CD1c-positive myeloid dendritic cell (primary cell): Measurements from ENCODE around the gene CPEB1.
"Not testable (repeated sequence)": the region's sequence is repeated elsewhere in the genome, so short reads cannot be mapped to it uniquely, and the experiment has no call there.

Experiments used
- DNase-seq: peaks from one replicate; pipeline ENCODE4 v3.0.0-alpha.2; 2016; ENCODE audit errors: extremely low spot score

Gene CPEB1

DNA sequence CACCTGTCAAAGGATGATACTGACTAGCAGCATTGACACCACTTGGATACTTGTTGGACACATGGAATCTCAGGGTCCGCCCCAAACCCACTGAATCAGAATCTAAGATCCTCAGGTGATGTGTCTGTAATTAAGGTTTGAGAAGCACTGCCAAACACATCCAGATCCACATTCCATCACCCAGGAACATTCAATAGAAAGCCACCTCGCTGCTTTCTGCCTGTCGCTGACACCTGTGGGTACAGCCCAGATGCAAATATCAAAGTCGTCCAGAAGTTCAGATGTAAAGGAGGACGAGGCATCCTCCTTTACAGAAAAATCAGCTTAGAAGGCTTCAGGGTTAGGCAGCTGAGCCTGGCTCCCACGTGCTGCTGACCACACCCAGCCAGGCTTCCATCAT is 101.7 kb downstream of the CPEB1 start:
- no peak for DNase-seq

DNA sequence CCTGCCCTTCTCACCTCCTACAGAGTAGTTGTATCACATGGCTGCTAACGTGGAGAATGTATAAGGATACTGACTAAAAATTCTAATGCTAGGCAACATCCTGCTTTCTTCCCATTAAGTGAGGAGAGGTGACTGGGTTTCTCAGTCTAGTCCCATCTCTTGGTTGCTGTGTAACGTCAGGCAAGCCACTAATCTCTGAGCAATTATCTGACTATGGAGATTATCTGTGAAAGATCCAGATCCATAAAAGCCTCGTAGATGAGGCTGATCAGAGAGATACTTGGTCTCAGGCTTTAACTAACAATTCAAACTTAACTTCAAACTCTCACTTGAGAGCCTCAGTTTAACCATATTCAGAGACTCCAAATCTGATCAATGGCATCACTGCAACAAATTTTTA is 102.2 kb downstream of the CPEB1 start:
- no peak for DNase-seq

DNA sequence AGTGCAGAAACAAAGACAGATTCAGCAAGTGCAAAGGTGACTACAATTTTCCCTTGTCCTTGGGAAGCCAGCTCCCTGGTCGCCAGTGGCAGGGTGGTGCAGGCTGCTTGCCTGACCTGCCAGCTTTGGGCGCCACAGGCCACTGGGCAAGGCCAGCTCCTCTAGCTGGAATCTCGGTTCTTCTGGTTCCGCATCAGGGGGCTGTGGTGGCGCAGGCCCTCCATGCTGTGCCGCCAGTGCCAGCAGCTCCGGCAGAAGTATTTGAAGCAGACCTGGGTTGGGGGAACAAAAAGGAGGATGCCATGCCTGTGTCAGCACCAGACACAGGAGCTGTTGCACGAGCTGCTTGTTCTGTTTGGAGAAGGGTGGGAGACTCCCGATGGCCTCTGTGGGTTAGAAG is 102.7 kb downstream of the CPEB1 start:
- DNase-seq, result no peak

DNA sequence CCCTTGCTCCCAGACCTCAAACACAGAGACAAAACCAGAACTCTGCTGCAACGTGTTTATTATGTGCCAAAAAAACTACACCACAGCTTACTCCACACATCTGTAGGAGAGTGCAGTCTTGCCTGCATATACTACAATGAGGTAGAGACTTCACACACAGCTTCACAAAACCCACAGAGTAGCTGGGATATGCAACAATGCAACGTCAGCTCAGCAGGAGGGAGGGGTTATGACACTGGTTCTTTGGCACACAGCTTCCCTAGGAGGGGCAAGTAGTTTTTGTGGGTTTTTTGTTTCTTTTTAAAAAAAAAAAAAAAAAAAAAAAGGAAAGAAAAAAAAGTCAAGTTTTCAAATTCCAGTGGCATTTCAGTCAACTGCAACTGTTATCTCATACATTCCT is 104.0 kb downstream of the CPEB1 start:
- peak; percentile 54 for DNase-seq

DNA sequence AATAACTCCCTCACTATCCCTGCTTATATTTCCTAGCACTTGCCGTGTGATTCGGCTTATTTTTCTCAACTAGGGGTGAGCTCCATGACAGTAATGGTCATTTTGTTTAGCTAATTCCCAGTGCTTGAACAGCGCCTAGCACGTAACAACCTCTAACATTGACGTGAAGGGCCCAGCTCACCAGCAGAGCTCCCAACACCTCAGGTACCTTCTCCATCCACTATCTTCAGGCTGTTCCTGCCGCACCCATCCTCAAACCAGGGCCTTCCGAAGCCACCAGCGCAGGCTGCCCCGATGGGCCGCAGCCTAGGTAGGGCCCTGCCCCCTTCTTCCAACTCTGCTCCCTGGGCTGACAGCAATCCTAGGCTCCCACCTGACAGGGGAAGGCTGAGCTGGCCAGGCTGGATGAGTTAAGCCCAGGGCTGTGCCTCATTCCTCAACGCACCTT is 106.2 kb downstream of the CPEB1 start:
- DNase-seq, result no peak

DNA sequence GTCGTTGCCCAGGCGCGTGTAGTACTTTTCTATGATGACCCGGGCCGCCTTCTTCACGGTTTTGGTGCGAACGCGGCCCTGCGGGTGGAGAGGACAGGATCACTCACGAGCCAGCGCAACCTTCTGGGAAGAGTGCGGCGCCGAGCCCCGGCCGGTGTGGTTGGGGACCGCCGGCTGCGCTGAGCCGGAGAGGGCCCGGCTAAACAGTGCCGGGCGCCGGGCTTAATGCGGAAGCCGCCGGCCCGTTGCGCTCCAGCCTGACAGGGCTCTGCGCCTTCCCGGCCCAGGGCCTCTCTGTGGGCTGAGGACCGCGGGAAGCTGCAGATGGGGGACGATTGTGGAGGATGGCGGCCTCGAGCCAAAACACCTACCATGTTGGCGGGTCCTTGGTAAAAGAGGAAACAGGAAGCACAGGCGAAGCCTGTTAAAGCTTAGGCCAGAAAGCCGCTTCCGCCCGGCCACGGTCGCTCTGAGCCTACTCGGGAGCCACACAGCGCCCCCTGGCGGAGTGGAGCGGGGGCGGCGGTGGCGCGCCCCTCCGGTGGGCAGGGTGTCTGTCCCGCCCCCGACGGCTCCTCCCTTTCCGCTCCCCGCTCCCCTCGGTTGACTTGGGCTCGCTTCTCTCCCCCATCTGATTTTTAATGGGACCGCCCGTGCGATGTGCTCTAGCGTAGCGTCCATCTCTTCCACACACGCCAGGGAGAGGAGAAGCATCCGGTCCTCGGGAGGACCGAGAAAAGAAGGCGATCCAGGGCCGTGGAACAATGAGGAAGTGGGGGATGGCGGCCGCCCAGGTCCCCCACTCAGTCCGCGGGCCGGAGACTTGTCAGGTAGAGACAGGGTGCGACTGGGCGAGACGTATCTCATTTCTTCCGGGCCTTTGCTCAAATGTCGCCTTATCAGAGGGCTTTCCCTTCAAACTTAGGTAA is 106.8 kb downstream of the CPEB1 start, which contains the start of gene RPS17:
RPS17 (minus strand) TSS at position 403 of the 929 bp plus-strand sequence; CDS start at position 374, 29 bp downstream.
- DNase-seq, result peak; percentile 99

DNA sequence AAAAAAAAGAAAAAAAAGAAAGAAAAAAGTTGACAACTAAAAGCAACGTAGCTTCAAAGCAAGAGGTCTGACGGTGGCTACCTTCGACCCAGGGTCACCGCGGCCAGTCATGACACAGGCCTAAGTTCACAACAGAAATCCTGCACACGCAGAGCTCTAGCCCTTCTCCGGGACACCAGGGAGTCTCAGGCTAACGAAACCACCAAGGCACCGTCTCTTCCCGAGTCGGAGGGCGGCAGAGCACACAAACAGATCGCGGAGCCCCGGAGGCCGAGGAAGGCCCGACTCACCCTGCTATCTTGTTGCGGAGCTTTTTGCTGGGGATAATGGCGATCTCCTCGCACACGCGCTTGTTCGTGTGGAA is 107.5 kb downstream of the CPEB1 start:
- DNase-seq, result no peak

DNA sequence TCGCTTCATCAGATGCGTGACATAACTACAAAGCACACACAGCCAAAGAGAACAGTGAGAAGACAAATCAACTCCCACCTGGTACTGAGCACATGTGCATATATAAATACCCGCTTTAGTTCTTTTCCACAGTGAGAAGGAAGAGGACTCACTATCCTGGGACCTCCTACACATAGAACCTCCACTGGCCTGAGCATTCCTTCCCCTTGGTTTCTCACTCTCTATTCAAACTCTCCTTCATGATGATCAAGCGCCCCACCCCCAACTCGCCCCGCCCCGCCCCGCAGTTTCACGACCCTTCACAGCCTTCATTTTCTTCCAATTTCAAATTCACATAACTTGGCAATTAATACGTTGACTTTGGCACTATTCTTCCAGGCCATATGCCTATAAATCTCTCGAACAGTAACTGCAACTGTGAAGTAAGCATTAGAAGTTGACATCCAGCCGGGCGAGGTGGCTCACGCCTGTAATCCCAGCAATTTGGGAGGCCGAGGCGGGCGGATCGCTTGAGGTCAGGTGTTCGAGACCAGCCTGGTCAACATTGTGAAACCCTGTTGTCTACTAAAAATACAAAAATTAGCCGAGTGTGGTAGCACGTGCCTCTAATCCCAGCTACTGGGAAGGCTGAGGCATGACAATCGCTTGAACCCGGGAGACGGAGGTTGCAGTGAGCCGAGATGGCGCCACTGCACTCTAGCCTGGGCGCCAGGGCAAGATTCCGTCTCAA is 108.0 kb downstream of the CPEB1 start:
- no peak for DNase-seq

DNA sequence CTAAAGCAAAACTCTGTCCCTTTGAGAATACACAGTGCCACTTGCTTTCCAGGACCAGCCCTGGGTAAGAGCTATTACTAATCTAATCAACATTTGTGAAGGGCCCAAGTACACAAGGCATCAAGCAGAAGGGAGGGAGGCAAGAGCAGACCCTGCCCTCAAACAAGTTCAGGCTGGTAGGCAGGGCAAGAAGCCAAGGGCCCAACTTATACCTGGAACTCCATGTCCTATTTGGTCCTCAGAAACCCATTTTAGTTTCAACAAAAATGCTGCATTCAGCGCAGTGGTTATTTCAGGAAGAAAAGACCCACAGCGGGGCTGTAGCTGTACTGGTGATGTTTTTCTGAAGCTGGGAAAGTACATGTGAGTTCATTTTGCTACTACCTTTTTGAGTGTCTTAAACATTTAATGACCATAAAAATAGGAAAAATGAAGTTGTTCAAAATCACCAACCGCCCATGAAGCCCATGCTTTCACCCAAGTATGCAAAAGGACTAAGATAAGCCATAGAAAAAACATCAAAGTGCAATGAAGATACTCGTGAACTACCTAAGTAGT is 109.7 kb downstream of the CPEB1 start:
- DNase-seq, result no peak

DNA sequence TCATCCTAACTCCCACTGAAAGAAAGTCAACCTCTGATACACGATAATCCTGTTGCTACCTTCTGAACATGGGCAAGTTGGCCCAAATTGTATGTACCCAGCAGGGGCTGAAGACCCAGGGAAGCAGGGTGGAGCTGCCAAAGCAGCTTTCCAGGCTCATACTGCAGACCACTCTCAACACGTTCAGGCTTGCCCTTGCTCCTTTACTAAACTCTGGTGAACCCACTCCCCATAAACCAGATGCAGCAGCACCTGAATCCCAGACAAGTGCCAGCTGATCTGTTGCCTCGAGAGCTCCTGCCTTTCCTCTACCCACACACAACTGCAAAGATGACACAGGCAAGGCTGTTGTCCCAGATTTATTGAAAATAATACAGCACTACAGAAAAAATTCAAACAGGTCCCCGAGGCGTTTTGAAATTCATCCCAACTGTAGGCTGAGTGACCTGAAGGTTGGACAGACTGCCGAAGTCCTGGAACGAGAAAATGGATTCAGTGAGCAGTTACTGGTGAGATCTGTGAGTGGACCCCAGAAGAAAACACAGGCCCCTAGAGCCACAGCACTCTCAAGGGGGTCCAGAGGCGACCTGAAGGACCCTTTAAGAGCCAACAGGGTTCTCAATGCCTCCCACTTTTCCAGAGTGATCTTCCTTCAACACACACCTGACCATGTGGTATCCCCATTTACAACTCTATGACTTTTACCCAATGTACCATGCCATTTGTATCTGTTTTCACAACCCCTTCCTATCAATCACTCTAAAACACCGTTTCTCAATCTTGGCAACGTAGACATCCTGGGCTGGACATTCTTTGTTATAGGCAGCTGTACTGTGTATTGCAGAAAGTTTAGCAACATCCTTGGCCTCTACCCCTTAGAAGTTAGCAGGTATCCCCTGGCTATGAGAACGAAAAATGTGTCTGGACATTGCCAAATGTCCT is 110.5 kb downstream of the CPEB1 start:
- no peak for DNase-seq

DNA sequence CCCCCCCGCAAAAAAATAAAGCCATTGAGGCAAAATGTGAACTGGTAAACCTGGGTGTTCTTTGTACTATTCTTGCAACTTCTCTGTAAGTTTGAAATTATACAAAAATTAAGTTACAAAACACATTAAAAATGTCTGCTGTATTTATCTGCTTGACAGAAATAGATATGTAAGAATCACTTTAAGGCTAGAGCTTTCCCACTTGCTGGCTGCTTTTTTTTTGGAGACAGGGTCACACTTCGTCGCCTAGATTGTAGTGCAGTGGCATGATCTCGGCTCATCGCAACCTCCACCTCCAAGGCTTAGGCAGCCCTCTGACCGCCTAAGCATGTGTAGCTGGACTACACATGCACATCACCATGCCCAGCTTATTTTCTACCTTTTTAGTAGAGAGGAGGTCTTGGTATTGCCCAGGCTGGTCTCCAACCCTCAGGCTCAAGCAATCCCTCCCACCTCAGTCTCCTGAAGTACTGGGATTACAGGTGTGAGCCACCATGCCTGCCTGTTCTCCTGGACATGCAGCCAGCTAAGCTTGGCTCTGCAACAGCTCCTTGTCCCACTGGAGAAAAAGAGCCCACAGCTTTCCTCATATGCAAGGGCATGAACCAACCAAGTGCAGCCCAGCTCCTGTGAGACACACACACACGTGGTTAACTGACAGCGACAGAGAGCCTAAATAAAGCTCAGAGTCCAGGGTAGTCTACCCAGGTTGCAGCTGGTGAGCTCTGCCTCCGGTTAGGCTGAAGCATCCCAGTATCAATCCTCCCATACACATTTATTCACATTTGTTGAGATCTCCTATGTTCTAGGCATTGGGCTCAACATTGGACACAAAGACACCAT is 111.4 kb downstream of the CPEB1 start:
- no peak for DNase-seq

DNA sequence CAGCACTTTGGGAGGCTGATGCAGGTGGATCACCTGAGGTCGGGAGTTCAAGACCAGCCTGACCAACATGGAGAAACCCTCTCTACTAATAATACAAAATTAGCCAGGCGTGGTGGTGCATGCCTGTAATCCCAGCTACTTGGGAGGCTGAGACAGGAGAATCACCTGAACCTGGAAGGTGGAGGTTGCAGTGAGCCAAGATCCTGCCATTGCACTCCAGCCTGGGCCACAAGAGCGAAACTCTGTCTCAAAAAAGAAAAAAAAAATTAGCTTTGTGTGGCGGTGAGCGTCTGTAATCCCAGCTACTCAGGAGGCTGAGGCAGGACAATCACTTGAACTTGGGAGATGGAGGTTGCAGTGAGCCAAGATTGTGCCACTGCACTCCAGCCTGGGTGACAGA is 112.0 kb downstream of the CPEB1 start:
- not testable (repeated sequence) for DNase-seq

DNA sequence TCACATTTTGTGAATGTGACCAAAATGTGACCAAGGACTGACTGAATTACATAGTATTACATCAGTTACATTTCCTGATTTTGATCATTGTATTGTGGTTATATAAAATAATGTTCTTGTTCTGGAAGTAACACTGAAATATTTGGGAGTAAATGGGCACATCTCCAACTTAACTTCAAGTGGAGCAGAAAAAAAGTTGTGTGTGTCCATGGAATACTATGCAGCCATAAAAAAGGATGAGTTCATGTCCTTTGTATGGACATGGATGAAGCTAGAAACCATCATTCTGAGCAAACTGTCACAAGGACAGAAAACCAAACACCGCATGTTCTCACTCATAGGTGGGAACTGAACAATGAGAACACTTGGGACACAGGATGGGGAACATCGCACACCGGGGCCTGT is 112.7 kb downstream of the CPEB1 start:
- DNase-seq, result not testable (repeated sequence)

DNA sequence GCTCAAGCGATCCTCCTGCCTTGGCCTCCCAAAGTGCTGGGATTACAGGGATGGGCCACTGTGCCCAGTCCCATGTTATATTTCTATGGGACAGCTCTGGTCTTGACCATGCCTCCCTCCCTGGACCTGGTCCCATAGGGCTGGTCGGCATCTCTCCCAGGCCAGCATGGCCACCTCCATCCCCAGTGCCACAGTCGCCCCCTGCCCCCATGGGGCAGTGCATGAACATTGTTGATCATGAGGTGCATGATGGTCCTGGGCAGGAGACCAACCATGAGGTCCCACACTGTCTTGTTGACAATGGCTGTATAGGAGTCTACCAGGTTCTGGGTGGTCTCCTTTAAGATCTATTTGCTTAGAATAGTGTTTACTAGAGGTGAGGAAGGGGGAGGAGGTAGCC is 113.4 kb downstream of the CPEB1 start:
- no peak for DNase-seq

DNA sequence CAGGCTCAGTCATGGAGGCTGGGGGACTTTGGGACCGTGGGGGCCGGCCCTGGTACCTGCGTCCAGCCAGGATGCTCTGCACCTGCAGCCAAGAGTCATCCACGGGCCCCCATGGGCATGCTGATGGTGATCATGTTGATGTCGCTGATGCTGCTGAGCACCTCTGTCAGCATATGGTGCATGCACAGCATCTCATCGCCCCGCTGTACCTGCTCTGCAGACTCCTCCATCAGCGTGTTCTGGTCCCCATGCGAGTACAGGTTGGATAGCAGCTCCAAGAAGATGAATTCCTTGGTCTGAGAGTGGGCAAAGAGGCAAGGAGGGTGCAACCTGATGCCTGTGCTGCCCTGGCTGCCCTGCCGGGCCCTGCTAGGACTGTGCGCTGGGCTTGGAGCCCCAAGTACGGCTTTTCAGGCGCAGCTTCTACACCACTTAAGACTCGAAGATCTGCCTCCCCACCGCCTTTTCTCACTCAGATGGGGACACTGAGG is 114.1 kb downstream of the CPEB1 start:
- DNase-seq, result no peak

DNA sequence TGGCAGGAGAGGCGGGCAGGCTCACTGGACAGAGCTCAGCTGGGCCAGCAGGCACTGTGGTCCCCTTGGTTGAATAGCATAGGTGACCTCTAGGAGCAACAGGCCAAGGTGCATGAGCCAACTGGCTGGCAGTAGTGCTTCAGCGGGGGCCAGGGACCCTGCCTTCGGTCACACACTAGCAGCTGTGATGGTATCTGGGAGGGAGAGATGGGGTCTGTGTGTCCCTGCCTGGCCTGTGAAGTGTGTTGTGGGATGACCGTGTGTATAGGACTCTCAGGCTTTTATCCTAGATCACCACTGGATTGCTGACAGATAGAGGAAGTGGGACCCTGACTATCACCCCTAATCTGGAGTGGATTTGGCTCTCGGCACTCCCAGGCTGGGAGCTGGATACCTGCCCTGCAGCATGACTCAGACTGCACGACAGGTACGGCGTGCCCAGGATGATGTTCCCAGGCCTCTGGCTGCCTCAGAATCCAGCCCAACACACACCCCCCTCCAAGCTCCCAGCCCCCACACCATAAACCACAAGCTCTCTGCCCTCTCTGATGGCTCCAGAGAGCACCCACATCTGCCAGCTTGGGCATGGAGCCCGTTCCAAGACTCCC is 114.7 kb downstream of the CPEB1 start:
- DNase-seq, result no peak

DNA sequence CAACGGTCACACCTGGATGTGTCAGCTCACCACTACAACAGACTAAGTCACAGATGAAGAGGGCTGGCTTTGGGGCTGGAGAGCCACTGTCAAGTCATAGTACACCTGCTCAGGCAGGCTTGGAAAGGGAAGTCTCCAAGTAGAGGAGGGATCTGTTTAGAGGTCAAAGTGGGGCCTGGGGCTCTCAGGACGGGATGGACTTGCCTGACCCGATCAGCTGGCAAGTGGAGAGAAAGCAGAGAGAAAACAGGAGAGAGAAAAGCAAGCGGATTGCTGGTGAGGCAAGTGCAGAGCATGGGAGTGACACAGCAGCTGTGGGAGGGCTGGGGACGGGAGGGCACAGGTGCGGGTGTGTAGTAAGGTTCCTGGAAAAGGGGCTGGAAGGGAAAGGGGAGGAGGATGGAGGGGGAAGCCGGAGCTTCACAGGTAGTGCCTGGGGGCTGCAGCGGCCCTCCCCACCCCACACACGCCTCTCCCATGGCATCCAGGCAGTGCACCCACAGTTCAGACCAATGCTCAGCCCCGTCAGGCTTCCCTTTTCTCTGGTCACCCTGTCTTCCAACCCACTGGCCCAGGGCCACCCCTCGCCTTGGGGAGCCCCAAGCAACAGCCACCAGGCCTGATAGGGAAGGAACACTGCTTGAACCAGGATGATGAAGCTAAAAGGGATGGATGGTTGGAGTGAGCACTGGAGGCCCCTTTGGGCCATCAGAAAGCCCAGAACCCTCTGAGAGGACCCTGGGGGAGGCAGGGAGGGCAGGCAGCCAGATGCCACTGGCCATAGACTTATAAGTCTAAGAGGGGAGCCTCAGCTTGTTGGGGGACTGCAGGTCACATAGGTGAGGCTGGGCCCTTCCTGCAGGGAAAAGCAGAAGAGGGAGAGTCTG is 115.4 kb downstream of the CPEB1 start:
- DNase-seq, result no peak

DNA sequence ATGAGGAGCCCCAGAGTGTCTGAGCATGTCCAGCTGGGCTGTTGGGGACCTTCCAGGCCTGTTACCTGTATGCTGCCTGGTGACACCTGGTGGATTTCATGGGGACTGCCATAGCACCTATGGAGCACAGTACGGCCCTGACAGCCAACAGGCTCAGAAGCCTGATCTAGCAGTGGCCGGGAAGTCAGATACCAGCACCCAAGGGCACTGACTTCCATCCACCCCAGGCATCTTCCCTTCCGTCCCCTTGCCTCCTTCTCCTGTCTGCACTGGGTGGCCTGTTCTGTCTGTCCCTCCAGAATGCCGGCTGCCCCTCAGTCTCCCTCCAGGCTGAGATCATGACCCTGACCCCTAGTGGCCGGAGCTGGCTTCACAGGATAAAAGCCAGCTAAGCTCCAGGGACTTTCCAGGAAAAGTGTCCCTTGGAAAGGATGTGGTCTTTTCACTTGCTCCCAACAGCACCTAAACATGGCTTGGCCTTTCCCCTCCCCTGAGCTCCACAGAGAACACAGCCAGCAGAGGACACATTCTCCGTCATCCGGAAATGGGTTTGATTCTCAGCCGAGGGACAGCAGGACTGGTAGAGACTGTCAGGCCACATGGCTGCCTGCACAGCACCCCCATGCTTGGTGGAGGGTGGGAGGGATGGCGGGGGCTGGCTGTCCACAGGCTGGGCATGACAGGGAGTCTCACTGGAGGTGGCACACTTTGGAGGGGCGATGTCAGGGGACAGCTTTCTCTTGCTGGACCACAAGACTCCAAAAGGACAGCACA is 116.4 kb downstream of the CPEB1 start:
- peak; percentile 56 for DNase-seq
